GM19238 (cell line): Measurements from ENCODE around the gene SNED1.
A peak's percentile ranks its signal among the peaks of the same experiment; 100 is the strongest.

Experiments used
- DNase-seq: peaks from one replicate; pipeline ENCODE4 v3.0.0; 2011; ENCODE audit warnings: low spot score; ENCODE audit not compliant: insufficient read length

SNED1 gene

DNA sequence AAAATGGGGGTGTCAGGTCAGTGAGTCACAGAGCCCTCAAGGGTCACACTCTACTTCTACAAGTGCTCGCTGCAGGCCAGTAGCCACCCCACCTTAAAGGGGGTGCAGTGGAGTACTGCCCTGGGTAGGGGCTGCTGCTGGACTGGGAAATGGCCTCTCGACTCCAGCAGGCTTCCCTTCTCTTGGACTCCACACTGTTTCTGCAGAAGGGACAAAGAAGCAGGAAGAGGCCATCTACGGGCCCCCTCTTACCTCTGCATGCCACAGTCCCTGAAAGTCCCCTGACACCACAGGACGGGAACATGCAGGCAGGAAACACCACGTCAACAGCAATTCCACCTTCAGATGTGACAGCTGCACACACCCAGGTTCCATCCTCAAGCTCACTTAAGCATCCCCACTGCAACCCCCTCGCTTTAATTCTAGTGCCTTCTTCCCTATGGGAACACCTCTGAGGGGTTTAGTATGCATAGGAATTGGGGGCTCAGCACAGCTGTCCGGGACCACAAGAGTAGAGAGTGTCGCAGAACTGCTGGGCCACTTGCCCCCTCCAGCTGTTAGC, 22.3 kb downstream of the SNED1 start:
- no peak for DNase-seq

DNA sequence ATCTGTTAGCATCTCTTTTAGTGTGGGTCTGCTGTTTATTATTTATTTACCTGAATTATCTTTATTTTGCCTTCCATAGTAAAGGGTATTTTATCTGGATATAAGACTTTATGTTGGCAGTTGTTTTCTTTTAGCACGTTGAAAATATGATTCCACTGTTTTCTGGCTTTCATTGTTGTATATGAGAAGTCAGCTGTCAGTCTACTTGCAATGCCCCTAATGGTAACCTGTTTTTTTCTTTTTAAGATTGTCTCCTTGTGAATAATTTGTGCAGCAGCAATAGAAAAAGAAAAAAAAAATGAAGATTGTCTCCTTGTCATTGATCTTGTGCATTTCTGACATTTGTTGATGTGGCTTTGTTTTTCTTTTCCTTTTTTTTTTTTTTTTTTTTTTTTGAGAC, 27.2 kb downstream of the SNED1 start:
- no peak for DNase-seq

GRCh38 chr2:241029599-241030332, 31.3 kb downstream of the SNED1 start:
- no peak for DNase-seq

- DNase-seq, result no peak
Measured at GRCh38 chr2:241030333-241030680, 31.9 kb downstream of the SNED1 start.

DNA sequence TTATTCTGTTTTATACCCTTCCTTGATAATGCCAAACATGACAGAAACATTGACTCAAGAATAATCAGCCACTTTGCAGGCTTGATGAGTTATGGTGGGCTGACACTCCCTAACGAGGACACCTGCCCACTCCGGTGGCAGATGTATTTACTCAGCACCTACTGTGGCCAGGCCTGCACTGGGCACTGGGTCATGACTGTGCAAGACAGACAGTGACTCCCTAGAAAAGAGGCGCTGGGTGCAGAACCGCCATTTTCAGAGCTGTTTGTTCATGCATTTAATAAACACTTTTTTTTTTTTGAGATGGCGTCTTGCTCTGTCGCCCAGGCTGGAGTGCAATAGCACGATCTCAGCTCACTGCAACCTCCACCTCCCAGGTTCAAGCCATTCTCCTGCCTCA, 32.5 kb downstream of the SNED1 start:
- no peak for DNase-seq

DNA sequence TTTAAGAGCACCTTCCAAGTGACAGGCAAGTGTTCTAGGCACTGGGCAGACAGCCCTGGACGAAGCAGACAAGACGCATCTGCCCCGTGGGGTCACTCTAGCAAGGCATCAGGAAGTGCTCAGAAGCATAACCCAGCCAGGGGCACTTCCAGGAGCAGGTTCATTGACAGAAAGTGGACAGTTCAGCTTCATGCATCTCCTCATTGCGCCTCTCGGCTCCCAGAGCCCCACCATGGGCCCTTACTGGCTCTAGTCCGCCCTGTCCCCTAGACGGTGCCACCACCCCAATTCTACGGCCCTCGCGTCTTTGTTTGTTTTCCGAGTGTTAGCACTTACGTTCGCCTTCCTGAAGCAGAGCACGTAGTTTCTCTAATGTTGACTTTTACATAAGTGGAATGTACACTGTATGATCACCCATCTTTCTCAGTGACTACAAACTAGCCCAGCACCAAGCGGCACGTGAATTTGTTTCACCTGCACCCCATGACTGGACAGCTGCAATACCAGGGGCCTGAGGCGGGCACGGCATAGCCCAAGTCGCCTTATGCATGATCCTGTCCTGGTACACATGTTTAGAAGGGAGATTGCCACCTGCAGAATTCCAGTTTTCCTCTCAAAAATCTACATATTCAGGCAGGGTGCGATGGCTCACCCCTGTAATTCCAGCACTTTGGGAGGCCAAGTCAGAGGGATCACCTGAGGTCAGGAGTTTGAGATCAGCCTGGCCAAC, 33.2 kb downstream of the SNED1 start:
- no peak for DNase-seq

- DNase-seq, result no peak
Measured at GRCh38 chr2:241033336-241033987, 35.0 kb downstream of the SNED1 start.

- no peak for DNase-seq
Measured at GRCh38 chr2:241033994-241034393, 35.6 kb downstream of the SNED1 start.

DNA sequence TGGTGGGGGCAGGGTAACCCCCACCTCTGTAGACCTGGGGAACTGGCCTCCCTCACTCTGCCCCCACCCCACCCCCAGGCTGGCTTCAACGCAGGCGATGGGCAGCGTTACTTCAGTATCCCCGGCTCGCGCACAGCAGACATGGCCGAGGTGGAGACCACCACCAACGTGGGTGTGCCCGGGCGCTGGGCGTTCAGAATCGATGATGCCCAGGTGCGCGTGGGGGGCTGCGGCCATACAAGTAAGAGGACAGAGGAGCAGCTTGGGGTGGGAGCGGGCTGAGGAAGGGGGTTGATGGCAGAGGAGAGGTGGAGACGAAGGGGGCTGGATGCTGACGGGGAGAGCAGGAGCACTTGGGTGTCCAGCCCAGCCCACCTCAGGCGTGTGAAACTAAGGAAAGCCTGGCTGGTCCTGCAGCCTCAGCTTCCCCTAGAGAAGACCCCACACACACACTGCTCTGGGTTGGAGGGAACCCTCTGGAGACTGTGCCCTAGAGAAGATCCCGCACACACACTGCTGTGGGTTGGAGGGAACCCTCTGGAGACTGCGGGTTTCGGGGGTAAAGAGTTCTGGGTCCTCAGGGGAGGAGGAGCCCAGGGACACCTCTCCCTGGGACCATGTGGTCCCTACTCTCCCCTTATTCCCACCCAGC, 36.2 kb downstream of the SNED1 start:
- no peak for DNase-seq

- DNase-seq, result no peak
Measured at GRCh38 chr2:241035142-241035817, 36.9 kb downstream of the SNED1 start.

DNA sequence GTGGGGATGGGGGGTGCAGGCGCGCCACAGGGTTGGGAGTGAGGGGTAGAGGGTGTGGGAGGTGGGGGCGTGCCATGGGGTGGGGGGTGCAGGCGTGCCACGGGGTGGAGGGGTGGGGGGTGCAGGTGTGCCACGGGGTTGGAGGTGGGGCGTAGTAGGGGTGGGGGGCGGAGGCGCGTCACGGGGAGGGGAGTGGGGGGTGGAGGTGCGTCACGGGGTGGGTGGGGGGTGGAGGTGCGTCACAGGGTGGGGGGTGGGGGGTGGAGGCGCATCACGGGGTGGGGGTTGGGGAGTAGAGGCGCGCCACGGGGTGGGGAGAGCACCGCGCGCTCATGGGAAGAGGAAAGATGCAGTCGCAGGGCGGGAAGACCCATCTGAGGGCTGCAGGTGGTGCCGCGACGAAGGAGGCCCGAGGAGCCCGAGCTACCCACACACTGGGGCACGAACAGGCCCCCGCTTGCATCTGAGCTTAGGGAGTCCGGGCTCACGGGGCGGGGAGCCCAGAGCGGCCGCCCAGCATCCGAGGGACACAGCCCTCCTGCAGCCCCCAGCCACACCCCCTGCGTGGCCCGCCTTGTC, 37.5 kb downstream of the SNED1 start:
- peak; percentile 23 for DNase-seq

- peak; percentile 70 for DNase-seq
Measured at GRCh38 chr2:241036397-241036963, 38.1 kb downstream of the SNED1 start.

DNA sequence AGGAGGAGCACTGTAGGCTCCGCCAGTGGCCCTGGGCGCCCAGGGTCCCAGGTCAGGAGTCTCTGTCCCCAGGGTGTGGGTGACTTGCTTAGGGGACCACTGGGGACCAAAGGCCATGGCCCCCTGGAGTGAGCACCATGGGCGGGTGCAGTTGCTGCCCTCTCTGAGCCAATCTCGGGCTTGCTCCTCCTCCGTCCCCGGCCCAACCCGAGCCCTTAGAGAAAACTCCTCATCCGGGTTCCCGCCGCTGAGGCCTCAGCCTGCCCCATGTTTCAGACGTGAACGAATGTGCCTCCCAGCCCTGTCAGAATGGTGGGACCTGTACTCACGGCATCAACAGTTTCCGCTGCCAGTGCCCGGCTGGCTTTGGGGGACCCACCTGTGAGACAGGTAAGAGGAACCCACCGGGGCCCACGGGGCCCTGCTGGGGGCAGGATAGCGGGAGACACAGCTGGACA, 38.6 kb downstream of the SNED1 start:
- DNase-seq, result no peak

- no peak for DNase-seq
Measured at GRCh38 chr2:241037498-241037897, 39.1 kb downstream of the SNED1 start.

- no peak for DNase-seq
Measured at GRCh38 chr2:241038374-241039180, 40.2 kb downstream of the SNED1 start.

GRCh38 chr2:241039416-241039815, 41.0 kb downstream of the SNED1 start:
- DNase-seq, result no peak

DNA sequence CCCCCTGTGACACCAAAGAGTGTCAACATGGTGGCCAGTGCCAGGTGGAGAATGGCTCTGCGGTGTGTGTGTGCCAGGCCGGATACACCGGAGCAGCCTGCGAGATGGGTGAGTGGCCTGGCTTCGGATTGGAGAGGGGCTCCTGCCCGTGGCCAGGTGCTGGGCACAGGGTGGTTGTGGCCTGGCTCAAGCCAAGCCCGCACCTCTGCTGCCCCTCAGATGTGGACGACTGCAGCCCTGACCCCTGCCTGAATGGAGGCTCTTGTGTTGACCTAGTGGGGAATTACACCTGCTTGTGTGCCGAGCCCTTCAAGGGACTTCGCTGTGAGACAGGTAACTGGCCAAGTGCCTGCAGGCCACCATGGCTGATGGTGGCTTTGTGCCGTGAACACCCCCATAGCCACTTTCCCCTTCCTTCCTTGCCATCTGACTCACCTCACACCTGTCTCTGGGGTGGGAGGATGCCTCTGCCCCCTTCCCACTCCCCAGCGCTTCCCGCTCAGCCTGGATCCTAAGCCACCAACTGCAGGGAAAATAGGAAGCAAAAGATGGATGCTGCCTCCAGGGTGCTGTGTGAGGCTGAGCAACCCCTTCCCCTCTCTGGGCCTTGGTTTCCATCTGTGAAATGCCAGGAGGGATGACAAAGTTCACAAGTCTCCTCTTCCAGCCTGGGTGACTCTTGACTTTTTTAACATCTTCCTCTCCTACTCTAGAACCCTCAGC, 41.8 kb downstream of the SNED1 start:
- DNase-seq, result no peak

- no peak for DNase-seq
Measured at GRCh38 chr2:241041589-241042158, 43.3 kb downstream of the SNED1 start.

DNA sequence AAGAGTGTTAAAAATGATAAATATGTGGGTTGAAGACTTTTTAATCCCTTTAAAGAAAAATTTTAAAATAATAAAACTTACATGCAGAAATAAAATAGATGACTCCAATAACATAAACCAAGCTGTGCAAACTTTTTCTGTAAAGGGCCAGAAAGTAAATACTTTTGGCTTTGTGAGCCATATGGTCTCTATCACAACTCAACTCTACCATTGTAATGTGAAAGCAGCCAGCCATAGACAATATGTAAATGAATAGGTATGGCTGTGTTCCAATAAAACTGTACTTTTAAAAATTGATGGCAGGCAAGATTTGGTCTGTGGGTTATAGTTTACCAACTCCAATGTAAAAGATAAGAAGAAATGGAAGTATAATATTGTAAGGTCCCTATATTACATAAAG, 45.2 kb downstream of the SNED1 start:
- no peak for DNase-seq
